SK-N-SH (cell line): ENCODE measurements around the gene IFIT1. TPM values are rescaled to one million over a fixed set of nuclear protein-coding genes. Genes with fewer than 3 reads are reported as not detected.

Experiments
- CTCF ChIA-PET: fragments of 300-600, 350-600 bp; formaldehyde crosslinking; extraction: SDS; loops from one replicate; lab custom pipeline; 2021; lab: Yijun Ruan, JAX
- POLR2A ChIA-PET: fragments of 350-600 bp; sonication (Branson Sonifier 250); formaldehyde crosslinking; extraction: SDS; loops from one replicate; lab custom pipeline; 2020; ENCODE audit warnings: antibody characterized with exemption, inconsistent platforms; lab: Yijun Ruan, JAX
- DNase-seq: peaks from one replicate; pipeline ENCODE4 v3.0.0; 2012
- H2AFZ ChIP-seq: fragments of 200-600 bp; sonication (generic); 2 replicates; pipeline ENCODE4 v1.8.1; 2016; ENCODE audit warnings: antibody characterized with exemption, mild to moderate bottlenecking, low read depth
- H3F3A ChIP-seq: fragments of 200-600 bp; sonication (generic); replicated peaks from 2 replicates; pipeline ENCODE3; 2016; ENCODE audit warnings: antibody characterized with exemption, mild to moderate bottlenecking; ENCODE audit not compliant: insufficient read depth
- H3K27ac ChIP-seq, 2 experiments: fragments of 200-500 bp in 1 of 2; fragments of 200-600 bp in 1 of 2; sonication (Bioruptor generic) in 1 of 2; sonication (generic), shearing (Covaris generic) in 1 of 2; 2 replicates each; pipeline versions ENCODE4 v1.5.1 to v1.6.1; 2014 to 2016; ENCODE audit warnings: low read depth in 2 of 2, inconsistent platforms in 1 of 2, low read length in 1 of 2, mild to moderate bottlenecking in 1 of 2, mixed read lengths in 1 of 2
- H3K27me3 ChIP-seq: fragments of 200-600 bp; sonication (generic), shearing (Covaris generic); 2 replicates; pipeline ENCODE4 v1.6.1; 2016; ENCODE audit warnings: mixed run types; ENCODE audit not compliant: insufficient read depth
- H3K36me3 ChIP-seq, 2 experiments: fragments of 200-500 bp in 1 of 2; fragments of 200-600 bp in 1 of 2; sonication (Bioruptor generic) in 1 of 2; sonication (generic) in 1 of 2; replicated peaks in 1 of 2; 2 replicates each; pipeline versions ENCODE3 to v1.5.1; 2014 to 2016; ENCODE audit warnings: low read length in 1 of 2, mild to moderate bottlenecking in 1 of 2; ENCODE audit not compliant: insufficient read depth in 2 of 2, control insufficient read depth in 1 of 2
- H3K4me1 ChIP-seq, 2 experiments: fragments of 200-500 bp in 1 of 2; fragments of 200-600 bp in 1 of 2; sonication (Bioruptor generic) in 1 of 2; sonication (generic), shearing (Covaris generic) in 1 of 2; 2 replicates each; pipeline versions ENCODE4 v1.5.1 to v1.6.1; 2014 to 2016; ENCODE audit warnings: low read depth in 1 of 2, low read length in 1 of 2, mixed run types in 1 of 2; ENCODE audit not compliant: insufficient read depth in 2 of 2, control insufficient read depth in 1 of 2
- H3K4me2 ChIP-seq: fragments of 200-600 bp; sonication (generic), shearing (Covaris generic); 2 replicates; pipeline ENCODE4 v1.6.1; 2017; ENCODE audit warnings: mixed run types
- H3K4me3 ChIP-seq, 2 experiments: fragments of 200-500 bp in 1 of 2; fragments of 200-600 bp in 1 of 2; sonication (Bioruptor generic) in 1 of 2; sonication (generic), shearing (Covaris generic) in 1 of 2; 2 replicates each; pipeline versions ENCODE4 v1.5.1 to v1.8.1; 2014 to 2016; ENCODE audit warnings: low read depth in 2 of 2, inconsistent platforms in 1 of 2, low read length in 1 of 2, mild to moderate bottlenecking in 1 of 2, mixed read lengths in 1 of 2, moderate library complexity in 1 of 2
- H3K79me2 ChIP-seq: fragments of 200-600 bp; sonication (generic); 2 replicates; pipeline ENCODE4 v1.8.1; 2017; ENCODE audit warnings: mild to moderate bottlenecking; ENCODE audit not compliant: insufficient read depth
- H3K9ac ChIP-seq: fragments of 200-600 bp; sonication (generic); 2 replicates; pipeline ENCODE4 v1.6.1; 2017; ENCODE audit warnings: mixed run types
- H3K9me2 ChIP-seq: fragments of 200-600 bp; sonication (generic); 2 replicates; pipeline ENCODE4 v1.6.1; 2017; ENCODE audit warnings: mixed run types
- H3K9me3 ChIP-seq: fragments of 200-600 bp; sonication (generic); 2 replicates; pipeline ENCODE4 v1.6.1; 2017; ENCODE audit warnings: mixed run types, mild to moderate bottlenecking, moderate library complexity
- H4K20me1 ChIP-seq: fragments of 200-600 bp; sonication (generic); 2 replicates; pipeline ENCODE4 v1.6.1; 2017; ENCODE audit warnings: mild to moderate bottlenecking, mixed run types; ENCODE audit not compliant: insufficient read depth
- NFIC ChIP-seq: IDR thresholded peaks from 2 replicates; pipeline ENCODE4 v1.4.0; 2012; ENCODE audit warnings: borderline replicate concordance
- RXRA ChIP-seq: IDR thresholded peaks from 2 replicates; pipeline ENCODE4 v1.4.0; 2012; ENCODE audit warnings: low read depth, mild to moderate bottlenecking, borderline replicate concordance
- TEAD4 ChIP-seq: IDR thresholded peaks from 2 replicates; pipeline ENCODE4 v1.4.0; 2012; ENCODE audit warnings: mild to moderate bottlenecking, borderline replicate concordance; ENCODE audit not compliant: insufficient read depth
- YY1 ChIP-seq: IDR thresholded peaks from 2 replicates; pipeline ENCODE4 v1.4.0; 2012; ENCODE audit warnings: low read depth, mild to moderate bottlenecking
- WGBS: methylation state at CpG from one replicate; pipeline ENCODE4 v1.1.6; 2017; ENCODE audit warnings: low lambda C conversion rate; 5-methylcytosine and 5-hydroxymethylcytosine counted together
- polyA plus RNA-seq, 3 experiments: library from polyadenylated mRNA; depleted of rRNA; stranded (reverse); fragments of >200 nt; gene quantifications; 2 replicates each; pipeline ENCODE4 v1.2.3, GENCODE V29; 2012
- TF ChIP-seq, protein P1 (sequence below): IDR thresholded peaks from 2 replicates; pipeline ENCODE4; 2012
- TF ChIP-seq, protein P2 (sequence below): fragments of 150-350 bp; IDR thresholded peaks from 2 replicates; pipeline ENCODE4 v1.6.1; 2017; ENCODE audit warnings: antibody characterized with exemption, low read length, low read depth, borderline replicate concordance
- TF ChIP-seq, protein P3 (sequence below): IDR thresholded peaks from 2 replicates; pipeline ENCODE4 v1.4.0; 2012; ENCODE audit warnings: low read depth
- TF ChIP-seq, protein P4 (sequence below): IDR thresholded peaks from 2 replicates; pipeline ENCODE4 v1.4.0; 2012; ENCODE audit warnings: low read depth, borderline replicate concordance

IFIT1 gene
- polyA plus RNA-seq, 1 of the 3 experiments (the other 2 are of a cell fraction) = 4.4 TPM

DNA sequence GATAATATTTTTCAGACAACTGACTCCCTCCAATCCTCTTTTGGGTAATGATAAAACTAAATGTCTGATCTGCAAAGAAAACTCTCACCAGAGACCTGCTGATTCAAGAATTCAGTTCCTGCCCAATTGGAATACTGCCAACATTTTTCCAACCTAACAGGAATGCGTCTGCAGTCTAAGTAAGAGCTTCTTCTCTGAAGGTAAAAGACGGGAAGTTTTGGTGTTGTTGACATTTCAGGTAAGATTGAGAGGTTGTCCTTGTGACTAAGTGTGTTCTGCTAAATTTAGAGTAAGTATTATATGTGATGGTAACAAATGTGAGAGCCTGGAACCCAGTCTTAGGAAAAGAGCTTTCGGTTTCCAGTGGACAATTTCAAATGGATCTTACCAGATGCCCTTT, 39.6 kb downstream of the IFIT1 start:
- Histone ChIP-seq H3K4me3 (no peak overlapping the region), H2AFZ (no peak overlapping the region), H3K36me3 (no peaks in the 10 kb centered on the region), H3F3A (no peaks in the 10 kb centered on the region), H4K20me1 (no peaks in the 10 kb centered on the region), H3K4me1 (peaks cover 0 to 18% of the 10 kb centered on the region in 2 experiments; a peak in 3 of 4 replicates), H3K4me2 (0 out of 2 replicates have a peak overlapping the region, but pooled peaks have one; percentile 3), H3K79me2 (no peaks in the 10 kb centered on the region), H3K9ac (no peak overlapping the region), H3K27ac (no peak overlapping the region), H3K9me3 (no peaks in the 10 kb centered on the region), H3K27me3 (no peaks in the 10 kb centered on the region), H3K9me2 (no peaks in the 10 kb centered on the region)
- ChIA-PET POLR2A (no interaction called here), CTCF (interaction anchor here (1.4 to 1.5 kb wide), 2 partner anchors 34 to 130 kb away, joined by 3 to 6 read pairs; no protein-coding TSS in a partner anchor)
- no peak for DNase-seq
- WGBS = 72% methylated on average over 3 of the region's 3 CpGs
- TF ChIP-seq NFIC (peak; percentile 80), TEAD4 (no peak)
- TF ChIP-seq, protein P1, sequence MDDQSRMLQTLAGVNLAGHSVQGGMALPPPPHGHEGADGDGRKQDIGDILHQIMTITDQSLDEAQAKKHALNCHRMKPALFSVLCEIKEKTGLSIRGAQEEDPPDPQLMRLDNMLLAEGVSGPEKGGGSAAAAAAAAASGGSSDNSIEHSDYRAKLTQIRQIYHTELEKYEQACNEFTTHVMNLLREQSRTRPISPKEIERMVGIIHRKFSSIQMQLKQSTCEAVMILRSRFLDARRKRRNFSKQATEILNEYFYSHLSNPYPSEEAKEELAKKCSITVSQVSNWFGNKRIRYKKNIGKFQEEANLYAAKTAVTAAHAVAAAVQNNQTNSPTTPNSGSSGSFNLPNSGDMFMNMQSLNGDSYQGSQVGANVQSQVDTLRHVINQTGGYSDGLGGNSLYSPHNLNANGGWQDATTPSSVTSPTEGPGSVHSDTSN = 0 out of 2 replicates have a peak, but pooled peaks have one; percentile 4
- TF ChIP-seq, all 33 proteins: peak for 2

DNA sequence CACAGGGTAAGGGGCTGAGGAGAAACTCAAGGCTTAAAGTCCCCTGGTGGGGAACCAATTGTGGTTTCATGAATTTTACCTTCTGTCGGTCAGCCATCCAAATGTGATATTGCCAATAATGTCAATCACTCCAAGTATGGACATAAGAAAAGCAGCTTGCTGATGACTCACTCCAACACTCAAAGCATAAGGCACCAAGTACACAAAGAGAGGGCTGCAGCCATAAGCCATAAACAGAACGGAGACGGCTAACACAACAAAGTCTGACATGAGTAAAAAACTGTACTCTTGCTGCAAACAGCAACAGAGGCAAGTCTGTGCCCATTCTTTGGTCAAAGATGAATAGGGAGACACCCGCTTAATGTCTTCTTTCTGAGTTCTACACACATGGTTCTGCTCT, 46.1 kb downstream of the IFIT1 start:
- Histone ChIP-seq H3K79me2 (no peaks in the 10 kb centered on the region), H3K36me3 (no peaks in the 10 kb centered on the region), H3K9me2 (no peaks in the 10 kb centered on the region), H3K9me3 (no peaks in the 10 kb centered on the region), H3F3A (no peaks in the 10 kb centered on the region), H3K4me3 (no peak overlapping the region), H3K27me3 (no peaks in the 10 kb centered on the region), H3K4me2 (no peak overlapping the region), H2AFZ (no peak overlapping the region), H3K27ac (no peak overlapping the region), H3K4me1 (no peaks in the 10 kb centered on the region), H3K9ac (no peak overlapping the region), H4K20me1 (no peaks in the 10 kb centered on the region)
- DNase-seq = no peak
- ChIA-PET POLR2A (no interaction called here), CTCF (no interaction called here)
- TF ChIP-seq RXRA = no peak
- TF ChIP-seq, protein P2, sequence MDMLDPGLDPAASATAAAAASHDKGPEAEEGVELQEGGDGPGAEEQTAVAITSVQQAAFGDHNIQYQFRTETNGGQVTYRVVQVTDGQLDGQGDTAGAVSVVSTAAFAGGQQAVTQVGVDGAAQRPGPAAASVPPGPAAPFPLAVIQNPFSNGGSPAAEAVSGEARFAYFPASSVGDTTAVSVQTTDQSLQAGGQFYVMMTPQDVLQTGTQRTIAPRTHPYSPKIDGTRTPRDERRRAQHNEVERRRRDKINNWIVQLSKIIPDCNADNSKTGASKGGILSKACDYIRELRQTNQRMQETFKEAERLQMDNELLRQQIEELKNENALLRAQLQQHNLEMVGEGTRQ = no peak
- TF ChIP-seq, protein P3, sequence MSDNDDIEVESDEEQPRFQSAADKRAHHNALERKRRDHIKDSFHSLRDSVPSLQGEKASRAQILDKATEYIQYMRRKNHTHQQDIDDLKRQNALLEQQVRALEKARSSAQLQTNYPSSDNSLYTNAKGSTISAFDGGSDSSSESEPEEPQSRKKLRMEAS = no peak
- TF ChIP-seq YY1 = no peak
- WGBS = 91% methylated on average over 4 of the region's 4 CpGs

DNA sequence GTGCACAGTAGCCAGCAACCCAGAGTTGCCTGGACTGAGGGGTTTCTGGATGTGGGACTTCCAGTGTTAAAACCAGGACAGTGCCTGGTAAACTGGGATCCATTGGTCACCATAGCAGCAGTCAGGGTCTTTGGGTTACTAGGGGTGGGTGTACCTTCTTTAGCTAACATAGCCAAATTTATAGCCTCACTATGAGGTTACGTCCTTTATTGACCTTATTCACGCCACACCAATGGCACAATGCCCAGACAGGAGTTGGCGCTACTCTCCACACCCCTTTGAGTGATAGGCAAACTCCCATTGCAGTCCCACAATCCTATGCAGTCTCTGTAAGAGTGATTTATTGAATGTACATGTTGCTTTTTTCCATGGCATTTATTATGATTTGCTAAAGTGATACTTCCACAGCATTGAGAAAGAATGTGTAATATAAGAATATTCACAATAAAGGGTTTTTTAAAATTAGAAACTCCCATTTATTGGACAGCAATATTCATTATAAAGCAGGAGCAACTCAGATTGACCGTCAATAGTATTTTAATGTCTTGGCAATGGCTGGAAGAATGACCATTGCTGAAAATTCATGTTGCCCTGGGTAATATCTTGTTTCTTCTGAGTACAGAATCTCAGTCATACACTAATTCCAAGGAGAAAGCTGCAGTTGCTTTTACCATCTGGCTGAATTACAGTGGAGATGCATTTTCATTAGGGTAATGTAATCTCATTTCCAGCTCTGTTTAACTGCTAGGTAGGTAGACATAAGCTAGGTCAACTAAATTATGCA, 48.0 kb downstream of the IFIT1 start:
- no peak for DNase-seq
- Histone ChIP-seq H4K20me1 (no peaks in the 10 kb centered on the region), H3K9me2 (no peaks in the 10 kb centered on the region), H3K4me2 (no peak overlapping the region), H3K9me3 (no peaks in the 10 kb centered on the region), H3K4me1 (no peaks in the 10 kb centered on the region), H3K9ac (no peak overlapping the region), H3K79me2 (no peaks in the 10 kb centered on the region), H3F3A (no peaks in the 10 kb centered on the region), H3K27me3 (no peaks in the 10 kb centered on the region), H3K27ac (no peak overlapping the region), H3K36me3 (no peaks in the 10 kb centered on the region), H3K4me3 (no peak overlapping the region), H2AFZ (no peak overlapping the region)
- ChIA-PET POLR2A (no interaction called here), CTCF (interaction anchor here (0.7 to 1.7 kb wide), 2 partner anchors 11 to 122 kb away, joined by 4 to 5 read pairs; no protein-coding TSS in a partner anchor)
- 81% methylated on average over 4 of the region's 4 CpGs for WGBS
- no peak for TF ChIP-seq NFIC
- TF ChIP-seq, protein P4, sequence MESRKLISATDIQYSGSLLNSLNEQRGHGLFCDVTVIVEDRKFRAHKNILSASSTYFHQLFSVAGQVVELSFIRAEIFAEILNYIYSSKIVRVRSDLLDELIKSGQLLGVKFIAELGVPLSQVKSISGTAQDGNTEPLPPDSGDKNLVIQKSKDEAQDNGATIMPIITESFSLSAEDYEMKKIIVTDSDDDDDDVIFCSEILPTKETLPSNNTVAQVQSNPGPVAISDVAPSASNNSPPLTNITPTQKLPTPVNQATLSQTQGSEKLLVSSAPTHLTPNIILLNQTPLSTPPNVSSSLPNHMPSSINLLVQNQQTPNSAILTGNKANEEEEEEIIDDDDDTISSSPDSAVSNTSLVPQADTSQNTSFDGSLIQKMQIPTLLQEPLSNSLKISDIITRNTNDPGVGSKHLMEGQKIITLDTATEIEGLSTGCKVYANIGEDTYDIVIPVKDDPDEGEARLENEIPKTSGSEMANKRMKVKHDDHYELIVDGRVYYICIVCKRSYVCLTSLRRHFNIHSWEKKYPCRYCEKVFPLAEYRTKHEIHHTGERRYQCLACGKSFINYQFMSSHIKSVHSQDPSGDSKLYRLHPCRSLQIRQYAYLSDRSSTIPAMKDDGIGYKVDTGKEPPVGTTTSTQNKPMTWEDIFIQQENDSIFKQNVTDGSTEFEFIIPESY = no peak
